HepG2 (cell line): ENCODE results near the gene XDH.

Experiments
- CHD2 ChIP-seq: IDR thresholded peaks from 2 replicates; pipeline ENCODE4 v1.6.1; 2011; ENCODE audit warnings: low read depth, low read length, improper control_type of control experiment
- GABPB1 ChIP-seq: IDR thresholded peaks from 2 replicates; pipeline ENCODE4 v1.6.1; 2016; ENCODE audit warnings: mild to moderate bottlenecking, missing genetic modification reagents, moderate library complexity, missing compliant biosample characterization
- KDM5A ChIP-seq: fragments of 200-600 bp; sonication (generic); IDR thresholded peaks from 2 replicates; pipeline ENCODE4 v1.7.0; 2018; ENCODE audit warnings: antibody characterized with exemption, mild to moderate bottlenecking, low read length, borderline replicate concordance
- NFE2 ChIP-seq: sonication (generic); formaldehyde crosslinking; IDR thresholded peaks from 2 replicates; pipeline ENCODE4 v1.4.0; 2020; ENCODE audit warnings: missing genetic modification reagents
- PHF8 ChIP-seq: sonication (generic); formaldehyde crosslinking; IDR thresholded peaks from 2 replicates; pipeline ENCODE4 v1.5.0; 2020; ENCODE audit warnings: missing genetic modification reagents
- POLR2A ChIP-seq, 2 experiments: IDR thresholded peaks; 2 replicates each; pipeline ENCODE4 v1.6.1; 2011; ENCODE audit warnings: low read depth in 2 of 2, low read length in 2 of 2, mild to moderate bottlenecking in 1 of 2, moderate library complexity in 1 of 2; ENCODE audit not compliant: insufficient read depth in 1 of 2
- SIX1 ChIP-seq: sonication (generic); formaldehyde crosslinking; IDR thresholded peaks from 2 replicates; pipeline ENCODE4 v1.4.0; 2020; ENCODE audit warnings: missing genetic modification reagents, borderline replicate concordance
- TF ChIP-seq, protein P1 (sequence below): sonication (generic); formaldehyde crosslinking; IDR thresholded peaks from 2 replicates; pipeline ENCODE4 v1.5.0; 2020; ENCODE audit warnings: mild to moderate bottlenecking, missing genetic modification reagents
- TF ChIP-seq, protein P2 (sequence below): sonication (generic); formaldehyde crosslinking; IDR thresholded peaks from 2 replicates; pipeline ENCODE4 v1.4.0; 2020; ENCODE audit warnings: mild to moderate bottlenecking, missing genetic modification reagents
- TF ChIP-seq, protein P3 (sequence below): sonication (generic); formaldehyde crosslinking; conservative IDR thresholded peaks from 2 replicates; pipeline ENCODE4 v1.4.0; 2020; ENCODE audit warnings: missing genetic modification reagents
- TF ChIP-seq, protein P4 (sequence below): conservative IDR thresholded peaks from 2 replicates; pipeline ENCODE4 v1.6.1; 2018; ENCODE audit warnings: missing genetic modification reagents

DNA sequence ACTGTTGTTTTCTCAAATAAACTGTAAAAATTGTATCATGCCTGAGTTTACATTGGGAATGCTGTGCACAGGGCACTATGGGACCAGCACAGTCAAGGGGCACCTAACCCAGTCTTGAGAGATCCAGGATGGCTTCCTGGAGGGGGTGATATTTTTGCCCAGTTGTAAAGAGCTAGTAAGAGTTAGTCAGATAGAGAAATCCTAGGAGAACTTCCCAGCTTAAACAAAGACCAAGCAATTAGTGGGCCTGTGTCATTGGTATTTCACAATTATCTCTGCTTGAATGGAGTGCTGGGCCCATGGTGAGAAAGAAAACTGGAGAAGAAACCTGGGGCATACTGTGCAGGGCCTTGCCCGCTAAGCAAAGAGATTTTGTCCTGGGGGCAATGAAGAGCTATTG lies 12.2 kb downstream of the XDH start:
- TF ChIP-seq NFE2 = no peak
- no peak for TF ChIP-seq CHD2
- TF ChIP-seq, protein P1, sequence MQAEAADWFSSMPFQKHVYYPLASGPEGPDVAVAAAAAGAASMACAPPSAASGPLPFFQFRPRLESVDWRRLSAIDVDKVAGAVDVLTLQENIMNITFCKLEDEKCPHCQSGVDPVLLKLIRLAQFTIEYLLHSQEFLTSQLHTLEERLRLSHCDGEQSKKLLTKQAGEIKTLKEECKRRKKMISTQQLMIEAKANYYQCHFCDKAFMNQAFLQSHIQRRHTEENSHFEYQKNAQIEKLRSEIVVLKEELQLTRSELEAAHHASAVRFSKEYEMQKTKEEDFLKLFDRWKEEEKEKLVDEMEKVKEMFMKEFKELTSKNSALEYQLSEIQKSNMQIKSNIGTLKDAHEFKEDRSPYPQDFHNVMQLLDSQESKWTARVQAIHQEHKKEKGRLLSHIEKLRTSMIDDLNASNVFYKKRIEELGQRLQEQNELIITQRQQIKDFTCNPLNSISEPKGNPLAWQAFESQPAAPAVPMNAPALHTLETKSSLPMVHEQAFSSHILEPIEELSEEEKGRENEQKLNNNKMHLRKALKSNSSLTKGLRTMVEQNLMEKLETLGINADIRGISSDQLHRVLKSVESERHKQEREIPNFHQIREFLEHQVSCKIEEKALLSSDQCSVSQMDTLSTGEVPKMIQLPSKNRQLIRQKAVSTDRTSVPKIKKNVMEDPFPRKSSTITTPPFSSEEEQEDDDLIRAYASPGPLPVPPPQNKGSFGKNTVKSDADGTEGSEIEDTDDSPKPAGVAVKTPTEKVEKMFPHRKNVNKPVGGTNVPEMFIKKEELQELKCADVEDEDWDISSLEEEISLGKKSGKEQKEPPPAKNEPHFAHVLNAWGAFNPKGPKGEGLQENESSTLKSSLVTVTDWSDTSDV (CRISPR knock-in tag) = no peak
- TF ChIP-seq, protein P2, sequence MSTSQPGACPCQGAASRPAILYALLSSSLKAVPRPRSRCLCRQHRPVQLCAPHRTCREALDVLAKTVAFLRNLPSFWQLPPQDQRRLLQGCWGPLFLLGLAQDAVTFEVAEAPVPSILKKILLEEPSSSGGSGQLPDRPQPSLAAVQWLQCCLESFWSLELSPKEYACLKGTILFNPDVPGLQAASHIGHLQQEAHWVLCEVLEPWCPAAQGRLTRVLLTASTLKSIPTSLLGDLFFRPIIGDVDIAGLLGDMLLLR (CRISPR knock-in tag) = no peak
- TF ChIP-seq, protein P3, sequence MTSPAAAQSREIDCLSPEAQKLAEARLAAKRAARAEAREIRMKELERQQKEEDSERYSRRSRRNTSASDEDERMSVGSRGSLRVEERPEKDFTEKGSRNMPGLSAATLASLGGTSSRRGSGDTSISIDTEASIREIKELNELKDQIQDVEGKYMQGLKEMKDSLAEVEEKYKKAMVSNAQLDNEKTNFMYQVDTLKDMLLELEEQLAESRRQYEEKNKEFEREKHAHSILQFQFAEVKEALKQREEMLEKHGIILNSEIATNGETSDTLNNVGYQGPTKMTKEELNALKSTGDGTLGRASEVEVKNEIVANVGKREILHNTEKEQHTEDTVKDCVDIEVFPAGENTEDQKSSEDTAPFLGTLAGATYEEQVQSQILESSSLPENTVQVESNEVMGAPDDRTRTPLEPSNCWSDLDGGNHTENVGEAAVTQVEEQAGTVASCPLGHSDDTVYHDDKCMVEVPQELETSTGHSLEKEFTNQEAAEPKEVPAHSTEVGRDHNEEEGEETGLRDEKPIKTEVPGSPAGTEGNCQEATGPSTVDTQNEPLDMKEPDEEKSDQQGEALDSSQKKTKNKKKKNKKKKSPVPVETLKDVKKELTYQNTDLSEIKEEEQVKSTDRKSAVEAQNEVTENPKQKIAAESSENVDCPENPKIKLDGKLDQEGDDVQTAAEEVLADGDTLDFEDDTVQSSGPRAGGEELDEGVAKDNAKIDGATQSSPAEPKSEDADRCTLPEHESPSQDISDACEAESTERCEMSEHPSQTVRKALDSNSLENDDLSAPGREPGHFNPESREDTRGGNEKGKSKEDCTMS (CRISPR knock-in tag) = no peak
- TF ChIP-seq PHF8 (CRISPR knock-in tag) = no peak
- TF ChIP-seq, protein P4, sequence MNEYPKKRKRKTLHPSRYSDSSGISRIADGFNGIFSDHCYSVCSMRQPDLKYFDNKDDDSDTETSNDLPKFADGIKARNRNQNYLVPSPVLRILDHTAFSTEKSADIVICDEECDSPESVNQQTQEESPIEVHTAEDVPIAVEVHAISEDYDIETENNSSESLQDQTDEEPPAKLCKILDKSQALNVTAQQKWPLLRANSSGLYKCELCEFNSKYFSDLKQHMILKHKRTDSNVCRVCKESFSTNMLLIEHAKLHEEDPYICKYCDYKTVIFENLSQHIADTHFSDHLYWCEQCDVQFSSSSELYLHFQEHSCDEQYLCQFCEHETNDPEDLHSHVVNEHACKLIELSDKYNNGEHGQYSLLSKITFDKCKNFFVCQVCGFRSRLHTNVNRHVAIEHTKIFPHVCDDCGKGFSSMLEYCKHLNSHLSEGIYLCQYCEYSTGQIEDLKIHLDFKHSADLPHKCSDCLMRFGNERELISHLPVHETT (CRISPR knock-in tag) = no peak
- TF ChIP-seq SIX1 (CRISPR knock-in tag) = no peak
- no peak for TF ChIP-seq POLR2A (IDR thresholded peaks at IDR 0.05; ENCODE audit: insufficient read depth in 1 of 2, low read depth in 2 of 2, low read length in 2 of 2)
- TF ChIP-seq KDM5A = no peak
- TF ChIP-seq GABPB1 (CRISPR knock-in tag) = no peak
